ENCODE results near the gene EHHADH.

GRCh38 chr3:185149591-185149990, 104.3 kb downstream of the EHHADH start:
- TF ChIP-seq POLR2A (IDR thresholded peaks at IDR 0.05; ENCODE audit: low read depth, low read length): no peak
- TF ChIP-seq POLR2AphosphoS5 (IDR thresholded peaks at IDR 0.05; ENCODE audit: low read depth, low read length): no peak
- no peak for TF ChIP-seq TAF1 (IDR thresholded peaks at IDR 0.05; ENCODE audit: borderline replicate concordance, low read depth, low read length)

Measured in GM12892 (cell line).